HG03354 (cell line): ENCODE results near the gene BEST3.
"Not testable (repeated sequence)": the region's sequence is repeated elsewhere in the genome, so short reads cannot be mapped to it uniquely, and the experiment has no call there.

ENCODE experiments used
- ATAC-seq: cut with Tn5 transposase; IDR thresholded peaks from one replicate; pipeline ENCODE4 v1.9.1; 2021; ENCODE audit warnings: mild to moderate bottlenecking; ENCODE audit not compliant: unreplicated experiment, poor library complexity, severe bottlenecking

The BEST3 gene

GRCh38 chr12:69688471-69689427 is 10.4 kb downstream of the BEST3 start:
- ATAC-seq, result peak; percentile 56

- no peak for ATAC-seq
Measured at GRCh38 chr12:69688021-69688420, 11.1 kb downstream of the BEST3 start.

- no peak for ATAC-seq
Measured at GRCh38 chr12:69687390-69687789, 11.7 kb downstream of the BEST3 start.

- peak; percentile 71 for ATAC-seq
Measured at GRCh38 chr12:69686731-69687130, 12.4 kb downstream of the BEST3 start.

GRCh38 chr12:69685810-69686209 is 13.3 kb downstream of the BEST3 start:
- peak; percentile 71 for ATAC-seq

GRCh38 chr12:69684466-69684865 is 14.6 kb downstream of the BEST3 start:
- ATAC-seq, result no peak

GRCh38 chr12:69682110-69682755 is 16.9 kb downstream of the BEST3 start:
- no peak for ATAC-seq

- no peak for ATAC-seq
Measured at GRCh38 chr12:69679119-69679518, 20.0 kb downstream of the BEST3 start.

GRCh38 chr12:69676257-69677012 is 22.7 kb downstream of the BEST3 start:
- ATAC-seq, result no peak

GRCh38 chr12:69672195-69672594 is 26.9 kb downstream of the BEST3 start:
- ATAC-seq, result no peak

- ATAC-seq, result no peak
Measured at GRCh38 chr12:69671597-69671996, 27.5 kb downstream of the BEST3 start.

- ATAC-seq, result no peak
Measured at GRCh38 chr12:69666798-69667197, 32.3 kb downstream of the BEST3 start.

GRCh38 chr12:69664930-69665377 is 34.1 kb downstream of the BEST3 start:
- not testable (repeated sequence) for ATAC-seq

- ATAC-seq, result no peak
Measured at GRCh38 chr12:69663726-69664125, 35.4 kb downstream of the BEST3 start.

GRCh38 chr12:69662764-69663163 is 36.3 kb downstream of the BEST3 start:
- no peak for ATAC-seq

GRCh38 chr12:69661386-69661785 is 37.7 kb downstream of the BEST3 start:
- ATAC-seq, result no peak

- ATAC-seq, result no peak
Measured at GRCh38 chr12:69660164-69660863, 38.8 kb downstream of the BEST3 start.

GRCh38 chr12:69658203-69658602 is 40.9 kb downstream of the BEST3 start:
- ATAC-seq, result no peak

- no peak for ATAC-seq
Measured at GRCh38 chr12:69657376-69658137, 41.5 kb downstream of the BEST3 start.
